Spinal cord (tissue), 10 donors: ENCODE results near the gene SLC36A1. TPM values are rescaled to one million over a fixed set of nuclear protein-coding genes. Genes with fewer than 3 reads are reported as not detected.
A peak's percentile ranks its signal among the peaks of the same experiment; 100 is the strongest.

ENCODE experiments used
- DNase-seq, 6 donors: peaks; one replicate each; pipeline versions ENCODE4 v3.0.0 to v3.0.0-alpha.2; 2013 to 2015; ENCODE audit warnings: low spot score in 6 of 6, low read depth in 4 of 6
- H3K27ac ChIP-seq: one replicate; pipeline ENCODE4 v1.5.1; 2013; ENCODE audit warnings: low read depth, low read length, control low read depth
- H3K27me3 ChIP-seq: one replicate; pipeline ENCODE4 v1.6.1; 2013; ENCODE audit warnings: low read length; ENCODE audit not compliant: control insufficient read depth, insufficient read depth
- H3K36me3 ChIP-seq: one replicate; pipeline ENCODE4 v1.6.1; 2013; ENCODE audit warnings: low read length; ENCODE audit not compliant: control insufficient read depth, insufficient read depth
- H3K4me1 ChIP-seq: one replicate; pipeline ENCODE4 v1.6.1; 2013; ENCODE audit warnings: low read length; ENCODE audit not compliant: control insufficient read depth, insufficient read depth
- H3K4me3 ChIP-seq: one replicate; pipeline ENCODE4 v1.5.1; 2013; ENCODE audit warnings: low read depth, low read length, control low read depth
- H3K9me3 ChIP-seq: one replicate; pipeline ENCODE4 v1.6.1; 2013; ENCODE audit warnings: low read length; ENCODE audit not compliant: control insufficient read depth, insufficient read depth
- WGBS: methylation state at CpG from one replicate; pipeline ENCODE4 v1.1.5; 2013; ENCODE audit warnings: missing lambda C conversion rate; ENCODE audit not compliant: insufficient coverage; 5-methylcytosine and 5-hydroxymethylcytosine counted together
- polyA plus RNA-seq, 2 donors: library from polyadenylated mRNA; unstranded; fragments of 120-200 nt; gene quantifications; one replicate each; pipeline ENCODE4 v1.2.1, GENCODE V29; 2013; ENCODE audit not compliant: insufficient read length in 2 of 2
- total RNA-seq, 2 donors: library from RNA; depleted of rRNA in 1 of 2; stranded (reverse); fragments of 120-200 nt in 1 of 2; fragments of >200 nt in 1 of 2; gene quantifications; one replicate each; pipeline versions ENCODE4 v1.2.3 to v1.2.4, GENCODE V29; 2013 to 2014
- donor health status: healthy.

SLC36A1 gene
- total and polyA plus RNA-seq, 4 donors, result 11.4 to 14.5 (median 13.9) TPM

DNA sequence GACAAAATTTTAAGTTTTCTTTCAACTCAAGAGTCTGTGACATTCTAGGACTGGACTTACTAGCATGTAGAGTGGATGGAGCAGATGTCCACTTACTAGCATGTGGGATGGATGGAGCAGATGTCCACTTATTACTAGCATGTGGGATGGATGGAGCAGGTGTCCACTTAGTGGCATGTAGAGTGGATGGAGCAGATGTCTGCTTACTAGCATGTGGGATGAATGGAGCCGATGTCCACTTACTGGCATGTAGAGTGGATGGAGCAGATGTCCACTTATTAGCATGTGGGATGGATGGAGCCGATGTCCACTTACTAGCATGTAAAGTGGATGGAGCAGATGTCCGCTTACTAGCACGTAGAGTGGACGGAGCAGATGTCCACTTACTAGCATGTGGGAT, 2.4 kb downstream of the SLC36A1 start:
- Histone ChIP-seq H3K4me1 (peaks cover 4% of the 10 kb centered on the region), H3K27ac (no peak overlapping the region), H3K36me3 (no peaks in the 10 kb centered on the region), H3K4me3 (no peak overlapping the region), H3K9me3 (no peaks in the 10 kb centered on the region), H3K27me3 (no peaks in the 10 kb centered on the region)
- no peak for DNase-seq
- WGBS, result 95% methylated on average over 5 of the region's 5 CpGs

DNA sequence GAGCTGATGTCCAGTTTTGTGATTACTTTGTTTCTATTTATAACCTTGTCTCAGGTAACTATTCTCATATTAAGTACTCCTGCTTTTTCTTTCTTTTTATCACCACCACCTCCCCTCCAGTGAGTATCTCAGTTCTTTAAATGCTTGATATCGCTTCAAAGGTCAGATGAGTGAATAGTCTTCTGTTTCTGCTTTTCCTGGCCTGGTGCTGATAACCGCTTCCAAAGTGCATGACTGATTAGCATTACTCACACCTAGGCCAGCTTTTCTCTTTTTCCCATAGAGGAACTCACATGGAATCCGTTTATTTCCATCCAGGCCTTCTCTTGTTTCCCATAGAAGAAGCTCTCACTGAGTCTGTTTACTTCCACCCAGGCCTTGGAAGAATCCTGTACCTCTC, 3.2 kb downstream of the SLC36A1 start:
- H3K27me3 ChIP-seq, result no peaks in the 10 kb centered on the region
- no peaks in the 10 kb centered on the region for H3K9me3 ChIP-seq
- H3K27ac ChIP-seq, result no peak overlapping the region
- DNase-seq, result no peak
- H3K4me3 ChIP-seq, result no peak overlapping the region
- 100% methylated on average over 2 of the region's 3 CpGs for WGBS
- peaks cover 4% of the 10 kb centered on the region for H3K4me1 ChIP-seq
- H3K36me3 ChIP-seq, result no peaks in the 10 kb centered on the region

DNA sequence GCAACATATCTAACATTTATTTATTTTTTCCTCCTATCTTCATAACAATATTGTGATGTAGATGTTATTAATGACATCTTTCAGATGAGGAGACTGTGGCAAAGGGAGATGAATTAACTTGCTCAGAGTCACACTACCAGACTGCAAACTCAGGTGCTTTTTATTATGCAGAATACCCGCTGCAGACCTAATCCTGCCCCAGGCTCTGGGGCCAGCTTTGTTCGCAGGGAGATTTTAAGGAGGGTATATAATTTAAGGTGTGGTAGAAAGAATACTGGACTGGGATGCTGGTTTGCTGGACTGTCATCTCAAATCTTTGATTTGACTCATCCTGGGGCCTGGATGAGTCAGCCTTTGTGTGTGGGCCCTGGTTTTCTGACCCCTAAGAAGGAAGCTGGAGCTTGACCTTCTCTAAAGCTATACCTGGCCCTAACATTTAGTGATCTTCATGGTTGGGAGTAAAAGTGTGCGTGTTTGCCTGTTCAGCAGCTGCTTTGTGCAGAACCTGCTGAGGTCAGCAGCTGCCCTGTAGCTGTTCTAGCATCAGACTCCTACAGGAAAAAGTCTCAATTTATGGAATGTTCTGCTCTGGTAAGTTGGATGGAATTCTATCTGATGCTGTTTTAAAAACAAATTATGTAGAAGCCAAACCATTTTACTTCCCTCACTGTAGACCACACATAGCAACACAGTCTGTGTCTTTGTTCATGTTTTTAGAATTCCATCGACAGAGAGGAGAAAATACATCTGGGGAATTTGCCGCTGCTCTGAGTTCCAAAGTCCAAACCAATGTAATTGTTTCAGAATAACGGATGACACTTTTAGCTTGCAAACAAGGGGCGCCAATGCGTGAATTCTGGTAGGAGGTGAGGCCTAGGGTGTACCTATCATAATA, 4.5 kb downstream of the SLC36A1 start:
- peak in 2 of 6 donors; percentile 23 to 34 for DNase-seq
- Histone ChIP-seq H3K36me3 (no peaks in the 10 kb centered on the region), H3K4me3 (no peak overlapping the region), H3K4me1 (peaks cover 4% of the 10 kb centered on the region), H3K27me3 (no peaks in the 10 kb centered on the region), H3K27ac (peak overlapping the region; percentile 22), H3K9me3 (no peaks in the 10 kb centered on the region)
- WGBS, result 75% methylated on average over 2 of the region's 8 CpGs

DNA sequence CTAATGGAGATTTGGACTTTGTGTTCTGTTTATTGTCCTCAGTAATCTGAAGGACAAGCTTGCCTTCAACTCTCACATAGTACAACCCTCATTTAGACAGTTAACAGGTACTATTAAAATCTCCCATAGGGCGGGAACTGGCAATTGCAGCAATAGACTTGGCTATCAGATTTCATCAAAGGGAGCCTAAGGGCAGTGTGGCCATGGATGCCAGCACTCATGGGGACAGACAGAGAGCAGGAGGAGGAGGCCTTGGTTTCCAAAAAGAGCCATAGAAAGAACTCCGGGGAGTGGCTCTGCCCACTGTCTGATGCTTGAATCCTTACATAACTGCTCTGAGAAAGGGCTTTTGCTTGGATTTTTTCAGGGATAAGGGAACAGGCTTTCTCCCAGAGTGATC, 6.8 kb downstream of the SLC36A1 start:
- no peaks in the 10 kb centered on the region for H3K4me1 ChIP-seq
- no peaks in the 10 kb centered on the region for H3K27me3 ChIP-seq
- no peak overlapping the region for H3K4me3 ChIP-seq
- no peak overlapping the region for H3K27ac ChIP-seq
- H3K9me3 ChIP-seq, result no peaks in the 10 kb centered on the region
- peaks cover 4% of the 10 kb centered on the region for H3K36me3 ChIP-seq
- WGBS, result 100% methylated on average over 1 of the region's 2 CpGs
- DNase-seq, result no peak

DNA sequence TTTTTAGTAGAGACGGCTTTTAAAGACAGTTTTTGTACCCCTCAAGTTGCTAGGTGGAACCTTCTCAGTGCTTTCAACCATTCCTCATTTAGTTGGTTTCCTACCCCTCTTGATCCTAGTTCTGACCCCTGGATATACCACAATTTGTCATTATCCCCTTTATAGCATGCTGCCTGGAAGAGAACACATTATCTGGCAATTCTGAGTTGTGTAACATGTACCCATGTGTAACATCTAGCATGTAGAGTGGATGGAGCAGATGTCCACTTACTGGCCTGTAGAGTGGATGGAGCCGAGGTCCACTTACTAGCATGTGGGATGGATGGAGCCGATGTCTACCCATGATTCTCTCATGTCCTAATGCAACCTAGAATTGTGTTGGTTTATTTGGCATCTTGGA, 7.5 kb downstream of the SLC36A1 start:
- no peaks in the 10 kb centered on the region for H3K4me1 ChIP-seq
- H3K9me3 ChIP-seq, result no peaks in the 10 kb centered on the region
- H3K27me3 ChIP-seq, result no peaks in the 10 kb centered on the region
- no peak overlapping the region for H3K27ac ChIP-seq
- WGBS, result no CpG with 5 or more reads among the region's 3 CpGs
- peaks cover 6% of the 10 kb centered on the region for H3K36me3 ChIP-seq
- H3K4me3 ChIP-seq, result no peak overlapping the region
- DNase-seq, result no peak

DNA sequence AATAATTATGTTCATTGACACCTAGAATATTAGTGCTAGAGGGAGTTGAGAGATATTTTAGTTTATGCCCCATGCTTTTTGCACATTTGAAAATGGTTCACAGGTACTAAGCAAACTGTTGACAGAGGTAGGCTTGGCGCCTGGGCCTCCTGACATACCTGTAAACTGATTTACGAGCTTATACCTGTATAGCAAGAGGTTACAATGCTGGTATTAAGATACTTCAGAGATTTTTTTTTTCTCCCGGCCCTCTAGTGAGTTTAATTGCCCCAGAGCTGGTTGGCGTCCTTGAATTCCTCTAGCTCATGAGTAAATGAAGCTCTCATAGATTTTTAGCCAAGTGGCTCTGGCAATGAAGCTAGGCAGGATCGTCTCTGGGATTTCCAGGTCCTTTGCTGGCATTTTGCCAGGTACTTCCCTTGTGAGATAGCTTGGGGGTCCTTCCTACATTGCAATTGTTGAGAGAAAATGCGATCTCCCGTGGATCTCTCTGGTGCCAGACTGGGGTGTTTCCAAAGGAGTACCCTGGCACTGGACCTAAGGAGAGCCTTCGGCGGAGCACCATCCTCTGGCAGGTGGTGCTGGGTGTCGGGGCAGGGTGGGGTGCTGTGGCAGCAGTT, 9.0 kb downstream of the SLC36A1 start:
- Histone ChIP-seq H3K4me1 (no peaks in the 10 kb centered on the region), H3K4me3 (no peak overlapping the region), H3K27ac (no peak overlapping the region), H3K27me3 (no peaks in the 10 kb centered on the region), H3K9me3 (no peaks in the 10 kb centered on the region), H3K36me3 (peaks cover 8% of the 10 kb centered on the region)
- DNase-seq, result no peak
- WGBS, result 91% methylated on average over 8 of the region's 10 CpGs

DNA sequence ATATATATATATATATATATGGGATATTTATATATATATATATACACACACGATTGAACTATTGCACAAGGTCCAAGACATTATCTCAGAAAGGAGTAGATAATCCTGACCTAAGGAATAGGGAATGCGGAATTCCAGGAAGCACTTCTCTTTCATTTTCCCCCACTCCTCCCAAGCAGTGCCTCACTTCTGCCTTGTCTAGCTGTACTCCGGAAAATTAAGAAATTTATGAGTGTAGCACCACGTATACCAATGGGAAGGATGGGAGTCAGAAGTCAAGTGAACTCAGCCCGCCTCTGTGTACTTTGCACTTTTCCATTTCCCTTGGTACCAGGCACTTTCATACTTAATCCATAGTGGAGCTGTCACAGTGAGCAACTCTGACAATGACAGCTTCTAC, 10.9 kb downstream of the SLC36A1 start:
- DNase-seq, result no peak
- 100% methylated on average over 1 of the region's 5 CpGs for WGBS
- no peaks in the 10 kb centered on the region for H3K27me3 ChIP-seq
- H3K4me3 ChIP-seq, result no peak overlapping the region
- H3K9me3 ChIP-seq, result no peaks in the 10 kb centered on the region
- no peaks in the 10 kb centered on the region for H3K4me1 ChIP-seq
- no peak overlapping the region for H3K27ac ChIP-seq
- H3K36me3 ChIP-seq, result peaks cover 8% of the 10 kb centered on the region

DNA sequence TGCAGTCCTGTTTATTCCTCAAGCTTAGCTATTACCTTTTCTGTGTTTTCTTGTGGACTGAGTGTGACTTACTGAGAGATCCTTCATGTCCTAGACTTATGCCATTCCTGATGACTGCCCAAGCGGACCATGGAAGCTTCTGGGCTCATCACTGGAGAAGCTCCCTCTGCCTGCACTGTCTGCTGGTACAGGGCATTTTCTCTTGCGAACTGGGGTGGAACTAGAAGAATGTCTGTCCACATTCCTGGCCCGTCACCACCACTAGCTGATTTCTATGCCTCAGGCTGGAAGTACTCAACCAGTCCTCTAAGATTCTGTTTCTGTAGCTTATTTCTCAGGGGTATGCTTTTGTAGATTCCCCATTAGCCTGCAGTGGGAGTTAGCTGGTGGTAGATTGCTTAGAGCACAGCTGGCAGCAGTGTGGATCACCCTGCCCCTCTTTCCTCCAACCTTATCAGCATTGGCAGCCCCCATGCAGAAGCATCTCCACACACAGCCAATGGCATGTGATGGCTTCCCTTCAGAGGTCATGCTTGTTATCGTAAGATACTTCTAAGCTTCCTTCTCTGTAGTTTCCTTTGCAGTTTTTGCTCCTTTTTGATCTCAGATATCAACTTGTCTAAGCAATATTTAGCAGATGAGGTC, 12.4 kb downstream of the SLC36A1 start:
- no peak for DNase-seq
- no peaks in the 10 kb centered on the region for H3K9me3 ChIP-seq
- peaks cover 8% of the 10 kb centered on the region for H3K36me3 ChIP-seq
- no peak overlapping the region for H3K4me3 ChIP-seq
- no peaks in the 10 kb centered on the region for H3K4me1 ChIP-seq
- WGBS, result 73% methylated on average over 2 of the region's 4 CpGs
- H3K27me3 ChIP-seq, result no peaks in the 10 kb centered on the region
- no peak overlapping the region for H3K27ac ChIP-seq

DNA sequence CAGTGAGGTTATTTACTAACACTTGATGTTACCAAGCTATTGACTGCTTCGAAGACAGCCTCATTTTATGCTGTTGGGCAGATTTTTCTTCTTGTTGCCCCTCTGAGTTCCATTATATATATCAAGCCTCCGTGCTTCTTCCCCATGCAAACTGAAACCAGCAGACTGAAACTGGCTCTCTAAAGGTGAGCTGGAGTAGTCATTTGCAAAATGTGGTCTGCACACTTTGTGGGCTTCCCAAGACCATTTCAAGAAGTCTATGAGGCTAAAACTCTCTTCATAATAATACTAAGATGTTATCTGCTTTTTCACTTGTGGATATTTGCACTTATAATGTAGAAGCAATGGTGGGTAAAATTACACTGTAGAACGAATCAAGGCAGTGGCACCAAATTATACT, 13.9 kb downstream of the SLC36A1 start:
- Histone ChIP-seq H3K4me3 (no peak overlapping the region), H3K36me3 (peaks cover 11% of the 10 kb centered on the region), H3K27me3 (no peaks in the 10 kb centered on the region), H3K4me1 (no peaks in the 10 kb centered on the region), H3K9me3 (no peaks in the 10 kb centered on the region), H3K27ac (no peak overlapping the region)
- whole genome bisulfite sequencing, result no CpG with 5 or more reads among the region's 3 CpGs
- no peak for DNase-seq
